MM.1S (cell line): Measurements from ENCODE around the gene CSF1R.

ENCODE experiments used
- EZH2 ChIP-seq: fragments of 300-600 bp; sonication (generic); optimal IDR thresholded peaks from 2 replicates; pipeline ENCODE3; 2017; ENCODE audit warnings: low read depth, mild to moderate bottlenecking, antibody characterized with exemption, low read length, mixed read lengths
- EZH2phosphoT487 ChIP-seq: fragments of 300-600 bp; sonication (generic); IDR thresholded peaks from 2 replicates; pipeline ENCODE4 v1.6.1; 2018; ENCODE audit warnings: antibody characterized with exemption, low read length
- TF ChIP-seq, protein P1 (sequence below): fragments of 300-600 bp; sonication (generic); IDR thresholded peaks from 2 replicates; pipeline ENCODE4 v1.5.1; 2016; ENCODE audit warnings: antibody characterized with exemption, low read length, mixed read lengths

DNA sequence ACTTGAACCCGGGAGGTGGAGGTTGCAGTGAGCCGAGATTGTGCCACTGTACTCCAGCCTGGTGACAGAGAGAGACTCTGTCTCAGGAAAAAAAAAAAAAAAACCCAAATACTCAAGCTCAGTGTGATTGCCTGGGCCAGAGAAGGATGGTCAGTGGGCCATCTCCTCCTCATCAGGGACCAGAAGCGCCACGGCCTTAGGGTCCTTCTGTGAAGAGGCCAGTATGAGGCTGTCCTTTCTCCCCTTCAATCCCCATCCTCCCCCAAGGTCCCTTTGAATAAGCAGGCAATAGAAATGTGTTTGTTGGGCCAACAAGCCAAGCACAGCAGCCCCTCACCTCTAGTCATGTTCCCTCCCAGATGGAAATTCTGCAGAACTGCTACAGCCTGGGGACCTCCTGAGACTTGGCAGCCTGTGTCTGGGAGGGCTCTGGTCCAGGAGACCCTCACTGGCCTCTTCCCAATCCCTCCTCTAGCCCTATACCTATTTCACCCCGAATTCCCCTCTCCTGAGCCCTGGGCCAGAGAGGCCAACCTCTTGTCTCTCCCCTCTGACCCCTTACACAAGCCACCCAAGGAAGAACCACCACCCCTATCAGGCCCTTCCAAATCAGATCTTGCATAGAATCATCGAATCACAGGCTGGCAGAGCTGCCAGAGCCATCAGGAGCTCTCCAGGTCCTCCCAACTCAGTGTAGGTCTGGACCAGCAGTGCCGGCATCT lies 1.0 kb downstream of the CSF1R start:
- TF ChIP-seq EZH2, result no peak
- TF ChIP-seq, protein P1, sequence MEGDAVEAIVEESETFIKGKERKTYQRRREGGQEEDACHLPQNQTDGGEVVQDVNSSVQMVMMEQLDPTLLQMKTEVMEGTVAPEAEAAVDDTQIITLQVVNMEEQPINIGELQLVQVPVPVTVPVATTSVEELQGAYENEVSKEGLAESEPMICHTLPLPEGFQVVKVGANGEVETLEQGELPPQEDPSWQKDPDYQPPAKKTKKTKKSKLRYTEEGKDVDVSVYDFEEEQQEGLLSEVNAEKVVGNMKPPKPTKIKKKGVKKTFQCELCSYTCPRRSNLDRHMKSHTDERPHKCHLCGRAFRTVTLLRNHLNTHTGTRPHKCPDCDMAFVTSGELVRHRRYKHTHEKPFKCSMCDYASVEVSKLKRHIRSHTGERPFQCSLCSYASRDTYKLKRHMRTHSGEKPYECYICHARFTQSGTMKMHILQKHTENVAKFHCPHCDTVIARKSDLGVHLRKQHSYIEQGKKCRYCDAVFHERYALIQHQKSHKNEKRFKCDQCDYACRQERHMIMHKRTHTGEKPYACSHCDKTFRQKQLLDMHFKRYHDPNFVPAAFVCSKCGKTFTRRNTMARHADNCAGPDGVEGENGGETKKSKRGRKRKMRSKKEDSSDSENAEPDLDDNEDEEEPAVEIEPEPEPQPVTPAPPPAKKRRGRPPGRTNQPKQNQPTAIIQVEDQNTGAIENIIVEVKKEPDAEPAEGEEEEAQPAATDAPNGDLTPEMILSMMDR, result no peak
- no peak for TF ChIP-seq EZH2phosphoT487
